Cardiac fibroblast (primary cell): ENCODE data around the gene HSPA1A.
A peak's percentile ranks its signal among the peaks of the same experiment; 100 is the strongest.

ENCODE experiments used
- DNase-seq, 2 donors: peaks; one replicate each; pipeline versions ENCODE4 v3.0.0 to v3.0.0-alpha.2; 2010; ENCODE audit warnings: low read depth in 2 of 2
- H3K4me3 ChIP-seq, 2 donors: replicated peaks in 1 of 2; 1 replicate in 1 of 2; 2 replicates in 1 of 2; pipeline ENCODE4 v1.5.1; 2011; ENCODE audit warnings: low read depth in 2 of 2, low read length in 2 of 2, mild to moderate bottlenecking in 2 of 2, moderate library complexity in 1 of 2
- TF ChIP-seq, protein P1 (sequence below): IDR thresholded peaks from one replicate; pipeline ENCODE4 v1.5.1; 2011; ENCODE audit warnings: low read depth, mild to moderate bottlenecking, low read length, inconsistent platforms

Gene HSPA1A

DNA sequence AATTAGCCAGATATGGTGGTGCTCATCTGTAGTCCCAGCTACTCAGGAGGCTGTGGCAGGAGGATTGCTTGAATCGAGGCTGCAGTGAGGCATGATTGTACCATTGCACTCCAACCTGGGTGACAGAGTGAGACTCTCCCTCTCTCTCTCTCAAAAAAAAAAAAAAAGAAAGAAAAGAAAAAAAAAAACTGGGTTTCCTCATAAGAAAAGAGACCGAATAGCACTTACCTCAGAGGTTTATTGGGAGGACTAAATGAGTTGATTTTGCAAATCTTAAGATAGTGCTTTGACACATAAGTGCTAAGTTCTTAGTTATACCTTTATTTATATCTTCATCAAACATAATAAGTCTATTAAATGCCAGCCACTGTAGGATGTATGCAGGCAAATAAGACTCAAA is 44.5 kb upstream of the HSPA1A start:
- no peak overlapping the region for H3K4me3 ChIP-seq
- DNase-seq, result no peak
- TF ChIP-seq, protein P1, sequence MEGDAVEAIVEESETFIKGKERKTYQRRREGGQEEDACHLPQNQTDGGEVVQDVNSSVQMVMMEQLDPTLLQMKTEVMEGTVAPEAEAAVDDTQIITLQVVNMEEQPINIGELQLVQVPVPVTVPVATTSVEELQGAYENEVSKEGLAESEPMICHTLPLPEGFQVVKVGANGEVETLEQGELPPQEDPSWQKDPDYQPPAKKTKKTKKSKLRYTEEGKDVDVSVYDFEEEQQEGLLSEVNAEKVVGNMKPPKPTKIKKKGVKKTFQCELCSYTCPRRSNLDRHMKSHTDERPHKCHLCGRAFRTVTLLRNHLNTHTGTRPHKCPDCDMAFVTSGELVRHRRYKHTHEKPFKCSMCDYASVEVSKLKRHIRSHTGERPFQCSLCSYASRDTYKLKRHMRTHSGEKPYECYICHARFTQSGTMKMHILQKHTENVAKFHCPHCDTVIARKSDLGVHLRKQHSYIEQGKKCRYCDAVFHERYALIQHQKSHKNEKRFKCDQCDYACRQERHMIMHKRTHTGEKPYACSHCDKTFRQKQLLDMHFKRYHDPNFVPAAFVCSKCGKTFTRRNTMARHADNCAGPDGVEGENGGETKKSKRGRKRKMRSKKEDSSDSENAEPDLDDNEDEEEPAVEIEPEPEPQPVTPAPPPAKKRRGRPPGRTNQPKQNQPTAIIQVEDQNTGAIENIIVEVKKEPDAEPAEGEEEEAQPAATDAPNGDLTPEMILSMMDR, result no peak

DNA sequence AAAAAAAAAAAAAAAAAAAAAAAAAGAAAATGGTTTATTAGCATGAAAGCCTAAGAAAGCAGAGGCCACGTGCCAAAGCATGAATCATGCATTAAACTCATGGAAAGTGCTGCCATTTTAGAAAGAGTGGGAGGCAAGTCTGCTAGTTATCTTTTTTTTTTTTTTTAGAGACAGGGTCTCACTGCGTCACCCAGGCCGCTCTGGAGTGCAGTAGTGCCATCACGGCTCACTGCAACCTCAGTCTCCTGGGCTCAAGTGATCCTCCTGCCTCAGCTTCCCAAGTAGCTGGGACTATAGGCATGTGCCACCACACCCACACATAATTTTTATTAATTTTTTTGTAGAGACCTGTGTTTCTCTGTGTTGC is 43.4 kb upstream of the HSPA1A start:
- no peak overlapping the region for H3K4me3 ChIP-seq
- TF ChIP-seq, protein P1, result no peak
- peak; percentile 36 to 38 for DNase-seq

DNA sequence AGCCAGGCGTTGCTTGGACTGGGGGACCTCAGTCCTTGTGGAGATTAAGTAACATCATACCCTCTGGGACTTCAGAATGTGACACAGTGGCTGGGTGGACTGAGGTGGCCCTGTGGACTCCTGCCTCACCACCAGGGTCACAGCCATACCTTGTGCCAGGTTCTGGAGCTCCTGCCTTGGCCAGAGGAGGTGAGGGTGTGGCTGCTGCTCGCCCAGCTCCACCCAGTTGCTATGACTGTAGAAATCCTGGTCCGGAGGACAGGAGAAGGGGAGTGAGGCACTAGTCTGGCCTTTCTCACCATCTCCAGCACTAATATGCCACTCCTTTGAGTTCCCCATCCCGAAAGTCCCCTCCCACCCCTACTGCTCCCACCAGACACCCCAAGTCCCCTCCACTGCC is 40.2 kb upstream of the HSPA1A start:
- TF ChIP-seq, protein P1, result no peak
- no peak overlapping the region for H3K4me3 ChIP-seq
- DNase-seq, result no peak

DNA sequence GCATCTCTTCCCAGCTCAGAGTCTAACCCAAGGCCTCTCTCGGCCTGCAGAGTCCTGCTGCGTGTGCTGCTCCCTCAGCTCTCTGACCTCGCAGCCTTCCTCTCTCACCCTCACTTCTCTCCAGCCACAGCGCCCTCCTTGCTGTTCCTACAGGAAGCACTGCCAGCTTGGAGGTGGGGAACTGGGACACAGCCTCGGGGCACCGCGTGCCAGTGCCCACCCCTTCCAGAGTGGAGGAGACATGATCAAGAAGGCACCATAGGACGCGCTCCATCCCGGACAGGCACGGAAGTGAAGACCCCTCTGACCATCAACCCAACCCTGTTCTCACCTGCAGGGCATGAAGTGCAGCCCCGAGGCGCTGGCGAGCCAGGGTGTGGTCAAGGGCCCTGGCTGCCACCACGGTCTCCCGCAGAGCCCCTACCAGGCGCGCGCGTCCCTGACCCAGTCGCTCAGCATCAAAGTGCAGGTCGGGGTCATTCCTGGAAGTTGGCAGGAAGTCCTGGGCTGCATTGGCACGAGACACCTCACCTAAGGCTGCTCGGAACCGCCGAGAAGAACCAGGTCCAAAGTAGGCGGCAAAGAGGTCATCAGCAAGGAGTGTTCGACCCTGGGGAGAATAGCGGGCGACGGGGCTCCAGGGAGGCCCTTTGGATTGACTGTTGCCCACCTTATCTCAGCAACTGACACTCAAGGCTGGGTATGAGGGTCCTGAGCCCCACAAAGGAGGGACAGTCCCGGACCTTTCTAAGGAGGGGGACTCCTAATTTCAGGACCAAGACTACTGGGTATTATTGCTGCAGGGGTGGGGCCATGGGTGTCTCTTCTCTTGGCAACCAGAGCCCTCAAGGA is 39.5 kb upstream of the HSPA1A start:
- DNase-seq, result no peak
- H3K4me3 ChIP-seq, result no peak overlapping the region
- TF ChIP-seq, protein P1, result no peak

DNA sequence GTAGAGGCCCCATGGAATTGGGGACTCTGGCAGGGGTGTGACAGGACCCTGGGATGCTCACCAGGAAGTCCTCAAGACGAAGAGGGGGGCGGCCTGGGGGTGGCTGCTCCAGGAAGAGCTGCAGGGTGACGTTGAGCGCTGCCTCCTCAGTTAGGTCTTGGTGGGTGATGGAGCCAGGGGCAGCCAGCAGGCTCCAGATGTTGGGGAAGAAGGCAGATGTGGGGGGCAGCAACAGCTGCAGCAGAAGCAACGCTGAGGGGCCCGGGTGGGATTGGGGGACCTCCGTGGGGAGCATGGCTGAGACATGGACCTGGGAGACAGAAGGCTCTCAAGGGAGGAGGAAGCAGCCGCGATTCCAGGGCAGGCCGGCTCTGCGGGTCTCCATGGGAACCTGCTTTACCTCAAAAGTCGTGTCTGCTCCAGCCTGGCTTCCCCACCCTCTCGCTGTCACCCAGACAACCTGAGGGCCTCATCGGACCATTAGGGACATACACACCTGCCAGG is 38.8 kb upstream of the HSPA1A start:
- no peak overlapping the region for H3K4me3 ChIP-seq
- TF ChIP-seq, protein P1, result no peak
- DNase-seq, result peak in 1 of 2 donors; percentile 5

DNA sequence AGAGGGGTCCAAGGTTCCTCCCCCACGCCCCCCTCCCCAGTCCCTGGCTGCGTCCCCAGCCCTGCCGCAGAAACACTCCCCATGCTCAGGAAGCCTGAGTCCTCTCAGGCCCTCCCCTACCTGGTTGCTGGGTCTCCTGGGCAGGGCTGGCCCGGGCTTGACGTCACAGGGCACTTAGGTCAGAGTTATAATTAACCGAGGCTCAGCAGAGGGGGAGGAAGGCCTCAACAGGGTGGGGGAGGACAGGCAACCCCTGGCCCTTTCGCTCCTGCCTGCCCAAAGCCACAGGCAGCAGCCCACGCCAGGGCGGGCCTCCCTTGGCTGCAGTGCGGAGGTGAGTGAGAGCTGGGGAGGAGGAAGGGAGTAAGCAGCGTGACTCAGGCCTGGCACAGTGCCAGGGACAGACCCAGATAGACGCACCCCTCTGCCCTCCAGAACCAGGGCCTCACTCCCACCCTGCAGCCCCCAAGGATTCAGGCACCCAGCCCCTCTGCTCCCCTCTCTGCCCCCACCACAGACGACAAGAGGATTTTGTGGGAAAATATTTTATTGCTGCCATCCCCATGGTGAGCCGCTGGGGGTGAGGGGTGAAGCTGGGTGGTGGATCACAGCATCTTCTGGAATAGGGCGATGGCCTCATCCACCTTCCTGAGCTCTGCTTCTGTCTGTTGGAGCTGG is 38.2 kb upstream of the HSPA1A start, which contains the start of gene VWA7:
TSS of gene VWA7 (minus strand) at position 340 of the 678 bp plus-strand sequence. CDS start 549 bp downstream, outside the sequence.
- no peak within 1 kb of the TSS for H3K4me3 ChIP-seq
- DNase-seq, result peak; percentile 73 to 85
- TF ChIP-seq, protein P1, result no peak
